HG03159 (cell line): ENCODE data around the gene AJAP1.

Experiments used
- ATAC-seq: cut with Tn5 transposase; IDR thresholded peaks from one replicate; pipeline ENCODE4 v1.9.1; 2021; ENCODE audit warnings: mild to moderate bottlenecking, moderate library complexity; ENCODE audit not compliant: unreplicated experiment

The AJAP1 gene

GRCh38 chr1:4628992-4629391, 25.4 kb upstream of the AJAP1 start:
- no peak for ATAC-seq

DNA sequence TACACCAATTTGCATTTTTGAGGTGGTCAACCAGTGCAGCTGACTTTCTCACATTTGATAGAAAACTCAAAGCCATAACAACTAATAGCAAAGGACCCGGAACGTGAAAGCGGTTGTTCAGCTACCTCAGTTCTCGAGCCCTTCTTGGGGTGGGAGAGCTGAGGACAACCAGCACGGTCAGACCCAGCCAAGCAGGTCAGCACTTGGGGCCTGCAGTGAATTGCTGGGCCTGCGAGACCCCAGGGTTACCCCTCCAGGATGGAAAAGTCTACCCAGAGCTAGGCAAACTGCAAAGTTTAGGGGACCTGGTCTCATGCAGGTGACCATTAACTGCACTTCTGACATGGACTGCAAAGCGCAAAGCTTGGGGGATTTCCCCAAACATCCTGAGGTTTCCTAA, 23.8 kb upstream of the AJAP1 start:
- ATAC-seq: no peak

DNA sequence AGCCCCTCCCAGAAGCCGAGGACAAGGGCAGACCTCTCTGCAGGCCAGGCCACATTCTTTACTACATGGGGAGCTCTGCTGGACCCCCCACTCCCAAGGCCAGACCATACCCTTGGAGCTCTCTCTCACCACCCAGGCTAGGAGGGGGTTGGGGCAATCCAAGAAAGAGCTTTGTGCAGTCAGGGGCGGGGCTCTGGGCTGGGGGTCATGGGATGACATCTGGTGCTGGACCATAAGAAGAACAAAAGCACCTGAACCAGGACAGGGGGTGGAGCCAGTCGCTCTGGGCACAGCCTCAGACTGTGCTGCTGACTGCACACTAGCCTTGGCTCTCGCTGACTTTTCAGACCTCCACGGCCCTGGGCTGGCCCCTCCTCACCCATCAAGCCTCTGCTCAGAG, 23.1 kb upstream of the AJAP1 start:
- ATAC-seq: no peak

GRCh38 chr1:4633346-4633745, 21.1 kb upstream of the AJAP1 start:
- ATAC-seq: no peak

DNA sequence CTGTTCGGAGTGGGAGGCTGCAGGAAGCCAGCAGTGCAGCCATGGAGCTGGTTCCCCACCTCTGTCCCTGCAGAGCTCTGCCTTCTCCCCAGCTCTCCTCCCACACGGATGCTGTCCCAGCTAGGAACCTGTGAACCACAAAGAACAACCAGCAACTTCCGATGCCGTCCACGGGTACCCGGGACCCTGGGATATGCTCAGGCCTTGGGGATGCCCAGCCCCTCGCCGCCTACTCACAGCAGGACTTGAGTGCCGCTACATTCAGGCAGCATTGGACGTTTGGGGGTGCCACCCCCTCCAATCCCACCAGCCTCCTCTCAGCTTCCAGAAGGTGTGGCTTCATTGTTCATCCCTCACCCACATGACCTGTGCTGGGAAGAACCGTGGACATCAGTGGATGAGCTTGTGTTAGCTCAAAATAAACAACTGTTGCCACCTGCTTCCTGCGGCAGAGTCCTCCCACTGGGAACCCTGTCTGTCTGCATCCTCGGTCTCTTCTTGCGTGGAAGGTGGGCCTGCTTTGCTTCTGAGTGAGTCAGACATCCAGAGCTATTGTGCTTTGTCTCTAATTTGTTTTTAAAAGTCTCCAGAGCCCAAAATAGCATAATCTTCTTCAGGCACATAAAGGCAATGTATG, 20.1 kb upstream of the AJAP1 start:
- no peak for ATAC-seq

DNA sequence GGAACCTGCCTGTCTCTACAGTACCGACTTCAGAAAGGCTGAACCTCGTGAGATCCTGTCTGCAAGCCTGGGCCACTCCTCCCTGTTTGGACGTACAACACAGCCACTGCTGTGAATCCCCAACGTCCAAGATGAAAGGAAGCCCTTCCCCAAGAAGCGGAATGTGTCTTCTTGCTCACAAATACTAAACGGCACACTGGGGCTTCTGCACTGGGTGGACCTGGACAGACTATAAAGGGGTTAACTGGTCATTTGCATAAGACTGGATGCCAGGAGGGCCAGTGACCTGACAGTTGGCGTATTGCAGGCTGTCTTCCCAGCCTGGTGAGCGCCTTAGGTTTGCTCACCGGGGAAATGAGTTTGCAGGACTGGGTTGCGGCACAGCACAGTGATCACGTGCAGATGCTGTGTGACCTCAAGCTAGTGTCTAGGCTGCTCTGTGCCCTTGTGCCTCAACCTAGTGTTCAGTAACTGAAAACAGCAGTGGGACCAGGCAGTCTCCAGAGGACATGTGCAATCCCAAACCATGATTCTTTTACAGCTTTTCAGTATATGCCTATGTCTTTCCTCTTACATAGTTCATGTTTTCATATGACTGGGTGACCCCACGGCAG, 19.5 kb upstream of the AJAP1 start:
- ATAC-seq: no peak

GRCh38 chr1:4636186-4636585, 18.2 kb upstream of the AJAP1 start:
- ATAC-seq: no peak

DNA sequence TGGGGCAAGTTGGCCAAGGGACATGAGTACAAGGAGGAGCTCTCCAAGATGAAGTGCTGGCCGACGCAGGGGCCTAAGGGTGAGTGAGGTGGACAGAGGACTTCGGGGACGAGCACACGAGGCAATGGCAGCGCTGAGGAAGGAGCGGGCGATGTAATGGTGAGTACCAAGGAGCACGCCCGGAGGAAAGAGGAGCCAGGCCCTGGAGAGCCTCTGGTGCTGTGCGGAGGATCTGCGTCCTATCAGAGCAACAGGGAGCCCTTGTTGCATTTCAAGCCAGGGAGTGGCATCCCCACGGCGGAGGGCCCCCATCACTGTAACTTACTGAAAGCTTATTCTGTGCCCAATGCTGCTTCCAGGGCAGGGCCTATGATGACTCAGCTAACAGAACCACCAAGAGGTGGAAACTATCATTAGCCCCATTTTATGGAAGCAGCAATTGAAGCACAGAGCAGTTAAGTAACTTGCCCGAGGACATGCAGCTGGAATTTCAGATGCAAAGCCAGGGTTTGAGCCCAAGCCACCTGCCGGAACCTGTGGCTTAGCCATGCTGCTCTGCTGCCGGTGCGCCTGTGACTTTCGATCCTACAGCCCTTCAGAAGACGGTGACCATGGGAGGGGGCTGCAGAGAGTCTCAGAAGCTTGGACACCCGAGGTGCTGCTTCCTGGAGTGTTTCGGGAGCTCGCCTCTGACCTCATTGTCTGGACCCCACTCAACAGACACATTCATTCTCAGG, 17.6 kb upstream of the AJAP1 start:
- no peak for ATAC-seq

DNA sequence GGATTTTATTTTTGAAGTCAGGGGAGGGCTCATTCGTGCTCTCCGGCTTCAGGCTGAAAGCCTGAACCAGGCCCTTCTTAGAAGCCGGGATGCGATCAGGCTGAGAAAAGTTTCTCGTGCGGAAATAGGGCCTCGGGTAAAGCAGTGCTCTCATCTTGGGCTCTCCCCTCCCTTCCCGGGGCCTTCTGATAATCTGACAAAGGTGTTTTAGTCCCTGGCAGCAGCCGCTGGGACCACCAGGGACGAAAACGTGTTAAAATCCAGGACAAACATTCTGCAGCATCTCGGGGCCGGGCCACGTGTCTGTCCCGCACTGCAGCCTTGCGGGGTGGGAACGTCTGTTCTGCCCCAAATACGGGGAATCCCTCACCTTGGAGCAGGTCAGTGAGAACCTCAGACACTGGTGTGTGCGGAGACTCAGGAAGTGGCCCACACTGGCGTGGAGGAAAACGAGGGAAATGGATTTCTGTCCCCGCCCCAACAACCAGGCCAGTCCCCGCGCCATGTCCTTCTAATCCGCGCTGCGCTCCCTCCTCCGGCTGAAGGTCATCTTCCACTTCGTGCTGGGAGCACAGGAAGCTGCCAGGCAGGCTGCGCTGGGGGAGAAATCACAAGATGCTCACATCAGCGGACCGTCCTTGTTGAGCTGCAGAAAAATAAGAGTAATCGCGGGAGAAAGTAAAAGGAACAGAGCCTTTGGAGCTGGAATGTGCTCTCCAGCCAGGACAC, 16.6 kb upstream of the AJAP1 start:
- no peak for ATAC-seq

DNA sequence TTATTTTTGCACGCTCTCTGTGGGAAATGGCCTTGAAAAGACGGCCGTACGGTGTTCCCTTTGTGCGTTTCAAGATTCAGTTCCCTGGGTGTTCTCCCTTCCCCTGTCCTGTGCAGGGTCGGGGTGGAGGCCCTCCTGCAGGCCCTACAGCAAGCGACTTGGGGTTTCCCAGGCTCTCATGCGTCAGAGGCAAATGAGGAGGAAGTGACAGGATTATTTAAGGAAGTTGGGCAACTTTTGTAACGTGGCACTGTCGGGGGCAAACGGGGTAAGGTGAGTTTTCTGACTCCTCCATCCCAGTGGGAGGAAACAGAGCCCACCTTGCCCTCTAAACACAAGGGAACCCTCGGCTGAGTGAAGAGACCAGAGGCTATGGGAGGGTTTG, 16.1 kb upstream of the AJAP1 start:
- no peak for ATAC-seq

GRCh38 chr1:4640931-4641330, 13.5 kb upstream of the AJAP1 start:
- no peak for ATAC-seq

GRCh38 chr1:4647391-4647790, 7.0 kb upstream of the AJAP1 start:
- ATAC-seq: no peak

GRCh38 chr1:4648657-4649056, 5.8 kb upstream of the AJAP1 start:
- ATAC-seq: no peak

DNA sequence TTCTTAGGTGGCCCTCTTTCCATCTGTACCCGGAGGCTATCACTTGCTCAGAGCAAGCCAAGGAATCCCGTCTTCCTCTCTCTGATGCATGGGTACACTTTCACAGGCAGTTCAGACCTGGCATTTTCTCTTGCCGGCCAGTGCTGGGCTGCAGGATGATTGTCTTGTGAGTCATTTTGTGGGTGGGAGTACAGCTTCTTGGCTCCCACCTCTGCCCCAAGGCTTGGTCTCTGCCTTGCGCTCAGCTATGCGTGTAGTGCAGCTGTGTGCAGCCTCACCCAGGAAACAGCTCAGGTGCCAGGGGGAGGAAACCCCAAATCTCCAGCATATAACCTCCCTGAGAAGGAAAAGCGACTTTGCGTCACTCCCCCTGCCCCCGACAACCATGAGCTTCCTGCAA, 3.9 kb upstream of the AJAP1 start:
- ATAC-seq: no peak

- ATAC-seq: no peak
These were observed 3.4 kb upstream of the AJAP1 start for GRCh38 chr1:4650981-4651380.

GRCh38 chr1:4652631-4653327, 1.6 kb upstream of the AJAP1 start:
- ATAC-seq: no peak

DNA sequence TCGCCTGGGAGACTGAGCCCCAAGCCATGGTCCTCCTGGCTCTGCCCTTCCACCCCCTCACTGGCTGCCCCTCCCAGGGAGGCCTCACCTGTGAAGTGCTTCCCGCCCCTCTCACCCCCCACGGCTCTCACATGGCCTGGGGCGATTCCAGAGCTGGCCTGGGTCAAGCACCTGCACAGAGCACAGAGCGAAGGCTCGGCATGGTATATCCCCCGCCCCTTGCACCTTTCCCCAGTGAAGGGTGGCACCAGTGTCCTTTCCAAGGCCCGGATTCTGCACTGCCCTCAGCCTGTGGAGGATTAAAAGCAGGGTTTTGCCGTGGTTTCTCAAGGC, 1.1 kb upstream of the AJAP1 start:
- ATAC-seq: no peak

DNA sequence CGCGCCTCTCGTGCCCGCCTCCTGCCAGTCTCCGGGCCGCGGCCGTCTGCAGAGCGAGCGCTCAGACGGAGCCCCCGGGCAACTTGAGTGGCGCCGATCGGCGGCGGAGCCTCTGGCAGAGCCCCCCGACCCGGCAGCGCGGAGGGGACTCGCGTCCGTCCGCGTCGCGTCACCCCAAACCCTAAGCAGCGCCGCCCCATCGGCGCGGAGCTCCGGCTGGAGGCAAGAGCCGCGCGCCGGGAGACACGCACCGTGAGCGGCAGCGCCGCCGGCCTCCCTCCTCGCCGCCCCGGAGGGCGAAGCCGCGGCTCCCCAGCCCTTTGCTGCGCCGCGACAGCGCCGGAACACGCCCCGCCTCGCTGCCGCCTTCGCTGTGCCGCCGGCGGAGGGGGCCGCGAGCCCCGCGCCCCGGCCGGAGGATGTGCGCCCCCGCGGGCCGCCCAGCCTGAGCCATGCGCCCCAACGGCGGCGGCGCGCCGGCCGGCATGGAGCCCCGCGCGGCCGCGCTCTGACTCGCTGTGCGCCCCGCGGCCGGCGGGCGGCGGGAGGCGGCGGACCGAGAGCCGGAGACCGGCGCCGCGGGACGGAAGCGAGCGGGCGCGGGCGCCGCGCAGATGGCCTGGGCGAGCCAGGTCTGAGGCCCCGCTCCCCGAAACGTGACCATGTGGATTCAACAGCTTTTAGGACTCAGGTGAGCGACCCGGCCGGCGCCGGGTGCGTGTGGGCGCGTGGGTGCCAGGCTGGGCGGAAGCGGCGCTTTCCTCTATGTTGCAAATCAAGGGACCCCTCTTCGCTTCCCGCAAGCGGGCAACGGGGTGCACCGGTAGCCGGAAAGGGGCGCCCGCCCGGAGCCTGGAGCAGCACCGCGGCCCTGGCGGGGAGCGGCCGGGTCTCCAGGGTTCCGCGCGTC, 610 bp downstream of the AJAP1 start:
- no peak for ATAC-seq

DNA sequence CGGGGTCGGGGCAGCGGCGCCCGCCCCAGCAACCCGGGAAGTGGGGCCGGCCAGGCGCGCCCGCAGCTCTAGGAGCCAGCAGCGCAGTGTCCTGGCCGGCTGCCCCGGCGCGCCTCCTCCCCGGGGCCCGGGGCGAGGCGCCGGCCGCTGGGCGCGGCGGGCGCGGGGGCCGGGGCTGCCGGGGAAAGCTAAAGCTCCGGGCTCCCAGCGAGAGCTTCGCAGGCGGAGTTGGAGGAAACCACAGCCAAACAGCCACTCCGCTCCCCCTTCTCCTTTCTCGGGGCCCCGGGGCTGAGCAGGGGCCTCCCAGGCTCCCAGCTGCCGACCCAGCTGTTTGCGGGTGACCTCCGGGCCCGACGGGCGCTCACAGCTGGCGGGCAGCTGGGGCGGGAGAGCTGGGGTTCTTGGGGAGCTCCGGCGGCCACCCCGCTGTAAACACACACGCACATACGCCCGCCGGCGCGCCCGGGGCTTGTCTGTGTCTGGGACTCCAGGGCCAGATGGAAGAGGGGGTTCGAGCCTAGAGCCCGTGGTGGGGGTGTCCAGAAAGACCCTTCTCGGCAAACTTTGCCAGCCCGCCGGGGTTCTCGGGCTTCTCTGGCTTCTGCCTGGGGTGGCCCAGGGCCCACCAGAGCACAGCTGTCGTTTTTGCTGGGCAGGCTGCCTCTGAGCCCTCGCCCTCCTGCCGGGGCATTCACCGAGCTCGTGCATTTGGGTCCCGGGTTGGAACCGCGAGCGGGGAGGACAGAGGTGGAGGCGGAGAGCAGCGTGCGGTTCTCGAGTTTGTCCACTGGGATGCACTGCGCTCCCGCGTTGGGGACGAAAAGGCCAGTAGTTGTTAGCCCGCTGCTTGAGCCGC, 1.5 kb downstream of the AJAP1 start:
- no peak for ATAC-seq
